Gastroesophageal sphincter (tissue), 4 donors: ENCODE results near the gene PCDHA8. TPM values are rescaled to one million over a fixed set of nuclear protein-coding genes. Genes with fewer than 3 reads are reported as not detected.
A peak's percentile ranks its signal among the peaks of the same experiment; 100 is the strongest.
"Not testable (repeated sequence)": the region's sequence is repeated elsewhere in the genome, so short reads cannot be mapped to it uniquely, and the experiment has no call there.

Experiments
- ATAC-seq: fragments of 150-250 bp; one replicate; pipeline ENCODE4 v1.9.1; 2016; ENCODE audit warnings: mild to moderate bottlenecking, moderate library complexity
- H3K27ac ChIP-seq, 4 donors: fragments of 200-600 bp; sonication (generic) in 3 of 4; 1 replicate in 3 of 4; 2 replicates in 1 of 4; pipeline ENCODE4 v1.5.1; 2016 to 2019
- H3K27me3 ChIP-seq: fragments of 200-600 bp; sonication (generic); one replicate; pipeline ENCODE4 v1.5.1; 2019
- H3K36me3 ChIP-seq, 2 donors: fragments of 200-600 bp; sonication (generic); one replicate each; pipeline ENCODE4 v1.5.1; 2019; ENCODE audit warnings: control low read depth in 1 of 2
- H3K4me1 ChIP-seq, 3 donors: fragments of 200-600 bp; sonication (generic); 1 replicate in 2 of 3; 2 replicates in 1 of 3; pipeline ENCODE4 v1.5.1; 2016 to 2019; ENCODE audit warnings: control low read depth in 2 of 3
- H3K4me3 ChIP-seq, 2 donors: fragments of 200-600 bp; sonication (generic); one replicate each; pipeline ENCODE4 v1.5.1; 2019; ENCODE audit warnings: mild to moderate bottlenecking in 1 of 2, moderate library complexity in 1 of 2
- H3K9me3 ChIP-seq, 3 donors: fragments of 200-600 bp; sonication (generic); one replicate each; pipeline ENCODE4 v1.5.1; 2017 to 2019; ENCODE audit warnings: control low read depth in 2 of 3
- CTCF ChIP-seq, 4 experiments: fragments of 200-600 bp in 2 of 4; fragments of 450-650 bp in 2 of 4; sonication (generic) in 1 of 4; IDR thresholded peaks; one replicate each; pipeline ENCODE4 v1.5.1; 2017 to 2019; ENCODE audit warnings: antibody characterized with exemption in 4 of 4, mild to moderate bottlenecking in 2 of 4, moderate library complexity in 2 of 4
- EP300 ChIP-seq: sonication (generic); formaldehyde crosslinking; IDR thresholded peaks from one replicate; pipeline ENCODE4 v1.6.1; 2017; ENCODE audit warnings: antibody characterized with exemption, mild to moderate bottlenecking
- POLR2A ChIP-seq, 2 donors: fragments of 450-650 bp; IDR thresholded peaks; one replicate each; pipeline ENCODE4 v1.6.1; 2017; ENCODE audit warnings: antibody characterized with exemption in 2 of 2, mild to moderate bottlenecking in 2 of 2, moderate library complexity in 1 of 2
- POLR2AphosphoS5 ChIP-seq: sonication (generic); formaldehyde crosslinking; IDR thresholded peaks from one replicate; pipeline ENCODE4 v1.6.1; 2017; ENCODE audit warnings: antibody characterized with exemption
- WGBS, 2 donors: methylation state at CpG; one replicate each; pipeline ENCODE4 v1.1.5; 2018; ENCODE audit warnings: low coverage in 1 of 2; 5-methylcytosine and 5-hydroxymethylcytosine counted together
- total RNA-seq, 4 donors: library from RNA; depleted of rRNA; stranded (reverse); fragments of >200 nt; gene quantifications; one replicate each; pipeline ENCODE4 v1.1.0, GENCODE V29; 2016

The PCDHA8 gene
- total RNA-seq, 4 donors from 2014 or later: 0.15 TPM; not detected in 3

GRCh38 chr5:140796718-140797095 lies 44.3 kb upstream of the PCDHA8 start:
- Histone ChIP-seq H3K36me3 (no peaks in the 10 kb centered on the region), H3K27me3 (peaks cover 62% of the 10 kb centered on the region), H3K4me1 (no peaks in the 10 kb centered on the region), H3K27ac (no peak overlapping the region), H3K4me3 (no peak overlapping the region), H3K9me3 (peaks cover 0 to 66% (median 3%) of the 10 kb centered on the region in 3 donors)
- 60% methylated on average over 11 of the region's 39 CpGs; no CpG with 5 or more reads in 1 of the 2 donors for WGBS, 2 donors
- no peak for TF ChIP-seq CTCF (IDR thresholded peaks at IDR 0.05)
- TF ChIP-seq EP300: no peak
- TF ChIP-seq POLR2AphosphoS5: no peak
- no peak for TF ChIP-seq POLR2A (IDR thresholded peaks at IDR 0.05)
- no peak for ATAC-seq

GRCh38 chr5:140800816-140801493 lies 40.0 kb upstream of the PCDHA8 start, which contains the start of gene PCDHA3:
TSS of gene PCDHA3 (plus strand) at chr5:140801057.
- ATAC-seq: no peak
- H3K4me3 ChIP-seq: peak within 1 kb of the TSS; percentile 1 to 42
- H3K9me3 ChIP-seq: peaks cover 0 to 53% (median 3%) of the 10 kb centered on the region in 3 donors
- H3K4me1 ChIP-seq: no peaks in the 10 kb centered on the region
- WGBS, 2 donors: 16 to 18% methylated on average over 9 to 14 of the region's 29 CpGs
- peak within 1 kb of the TSS in 1 of 4 donors; percentile 55 for H3K27ac ChIP-seq
- H3K27me3 ChIP-seq: peaks cover 52% of the 10 kb centered on the region
- H3K36me3 ChIP-seq: no peaks in the 10 kb centered on the region
- TF ChIP-seq CTCF (IDR thresholded peaks at IDR 0.05) (peak in 2 of 4 experiments; percentile 20 to 47), EP300 (no peak)

- Histone ChIP-seq H3K27me3 (peaks cover 52% of the 10 kb centered on the region), H3K9me3 (peaks cover 0 to 53% (median 3%) of the 10 kb centered on the region in 3 donors)
Observed at GRCh38 chr5:140801494-140801841, 39.5 kb upstream of the PCDHA8 start.

DNA sequence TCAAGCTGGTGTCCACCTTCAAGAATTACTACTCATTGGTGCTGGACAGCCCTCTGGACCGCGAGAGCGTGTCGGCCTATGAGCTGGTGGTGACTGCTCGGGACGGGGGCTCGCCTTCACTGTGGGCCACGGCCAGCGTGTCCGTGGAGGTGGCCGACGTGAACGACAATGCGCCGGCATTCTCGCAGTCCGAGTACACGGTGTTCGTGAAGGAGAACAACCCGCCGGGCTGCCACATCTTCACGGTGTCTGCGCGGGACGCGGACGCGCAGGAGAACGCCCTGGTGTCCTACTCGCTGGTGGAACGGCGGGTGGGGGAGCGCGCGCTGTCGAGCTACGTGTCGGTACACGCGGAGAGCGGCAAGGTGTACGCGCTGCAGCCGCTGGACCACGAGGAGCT lies 38.6 kb upstream of the PCDHA8 start:
- 60% methylated on average over 2 of the region's 45 CpGs; no CpG with 5 or more reads in 1 of the 2 donors for WGBS, 2 donors
- not testable (repeated sequence) for H3K27ac ChIP-seq, H3K4me1 ChIP-seq, H3K4me3 ChIP-seq, ATAC-seq, H3K36me3 ChIP-seq
- H3K27me3 ChIP-seq: peaks cover 53% of the 10 kb centered on the region
- peaks cover 0 to 54% (median 3%) of the 10 kb centered on the region in 3 donors for H3K9me3 ChIP-seq

More at GRCh38 chr5:140801494-140801841, 39.5 kb upstream of the PCDHA8 start:
- WGBS, 2 donors: 0 to 9% methylated on average over 1 to 10 of the region's 16 CpGs
- TF ChIP-seq EP300: no peak
- TF ChIP-seq CTCF (IDR thresholded peaks at IDR 0.05): peak in 1 of 4 experiments; percentile 46
- TF ChIP-seq POLR2AphosphoS5: no peak
- Histone ChIP-seq H3K27ac (peak overlapping the region in 1 of 4 donors; percentile 55), H3K4me1 (no peaks in the 10 kb centered on the region), H3K36me3 (no peaks in the 10 kb centered on the region), H3K4me3 (peak overlapping the region; percentile 1 to 42)
- no peak for ATAC-seq

DNA sequence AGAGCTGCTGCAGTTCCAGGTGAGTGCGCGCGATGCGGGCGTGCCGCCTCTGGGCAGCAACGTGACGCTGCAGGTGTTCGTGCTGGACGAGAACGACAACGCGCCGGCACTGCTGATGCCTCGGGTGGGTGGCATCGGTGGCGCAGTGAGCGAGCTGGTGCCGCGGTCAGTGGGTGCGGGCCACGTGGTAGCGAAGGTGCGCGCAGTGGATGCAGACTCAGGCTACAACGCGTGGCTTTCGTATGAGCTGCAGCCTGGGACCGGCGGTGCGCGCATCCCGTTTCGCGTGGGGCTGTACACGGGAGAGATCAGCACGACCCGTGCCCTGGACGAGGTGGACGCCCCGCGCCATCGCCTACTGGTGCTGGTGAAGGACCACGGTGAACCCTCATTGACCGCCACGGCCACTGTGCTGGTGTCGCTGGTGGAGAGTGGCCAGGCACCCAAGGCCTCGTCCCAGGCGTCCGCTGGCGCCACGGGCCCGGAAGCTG lies 38.2 kb upstream of the PCDHA8 start:
- Histone ChIP-seq H3K9me3 (peaks cover 0 to 55% (median 3%) of the 10 kb centered on the region in 3 donors), H3K27me3 (peaks cover 58% of the 10 kb centered on the region), H3K36me3 (no peaks in the 10 kb centered on the region), H3K4me1 (no peaks in the 10 kb centered on the region), H3K27ac (no peak overlapping the region), H3K4me3 (no peak overlapping the region)
- WGBS, 2 donors: no CpG with 5 or more reads among the region's 53 CpGs
- TF ChIP-seq CTCF (IDR thresholded peaks at IDR 0.05) (no peak), EP300 (no peak), POLR2A (IDR thresholded peaks at IDR 0.05) (no peak)
- ATAC-seq: no peak
